Dendritic cell treated with granulocyte-macrophage colony-stimulating factor and Interleukin-4, amounts not matched to agents 40 ng/mL and 50 ng/mL, for 4 days (primary cell): ENCODE results near the gene COG2.
"Not testable (repeated sequence)": the region's sequence is repeated elsewhere in the genome, so short reads cannot be mapped to it uniquely, and the experiment has no call there.

ENCODE experiments used
- H3K27ac Mint-ChIP-seq: one replicate; pipeline ENCODE4 v1.8.0; 2022; ENCODE audit warnings: mild to moderate bottlenecking, mixed read lengths
- H3K27me3 Mint-ChIP-seq: one replicate; pipeline ENCODE4 v1.8.0; 2022; ENCODE audit warnings: mild to moderate bottlenecking, mixed read lengths
- H3K36me3 Mint-ChIP-seq: one replicate; pipeline ENCODE4 v1.8.0; 2022; ENCODE audit warnings: low read depth, mixed read lengths
- H3K4me1 Mint-ChIP-seq: one replicate; pipeline ENCODE4 v1.8.0; 2022; ENCODE audit warnings: low read depth, mixed read lengths
- H3K4me3 Mint-ChIP-seq: one replicate; pipeline ENCODE4 v1.8.0; 2022; ENCODE audit warnings: mild to moderate bottlenecking, moderate library complexity, mixed read lengths
- H3K9me3 Mint-ChIP-seq: one replicate; pipeline ENCODE4 v1.8.0; 2022; ENCODE audit warnings: mixed read lengths
- intact Hi-C: fragments of 100-400 bp; cut with micrococcal nuclease; formaldehyde crosslinking; loops from one replicate; pipeline ENCODE4 v1.15.0; 2022

COG2 gene

GRCh38 chr1:230713138-230713537, 70.9 kb downstream of the COG2 start:
- H3K9me3 Mint-ChIP-seq: peaks cover 8% of the 10 kb centered on the region

GRCh38 chr1:230713547-230713914, 71.2 kb downstream of the COG2 start:
- no peaks in the 10 kb centered on the region for H3K36me3 Mint-ChIP-seq
- no peak overlapping the region for H3K4me3 Mint-ChIP-seq
- H3K27ac Mint-ChIP-seq: no peak overlapping the region
- peaks cover 7% of the 10 kb centered on the region for H3K27me3 Mint-ChIP-seq
- intact Hi-C loops: no loop called here
- H3K4me1 Mint-ChIP-seq: no peaks in the 10 kb centered on the region
- peaks cover 8% of the 10 kb centered on the region for H3K9me3 Mint-ChIP-seq

More at GRCh38 chr1:230713138-230713537, 70.9 kb downstream of the COG2 start:
- intact Hi-C loops: no loop called here
- Mint-ChIP-seq H3K4me3 (no peak overlapping the region), H3K36me3 (no peaks in the 10 kb centered on the region), H3K27me3 (peaks cover 11% of the 10 kb centered on the region), H3K27ac (no peak overlapping the region), H3K4me1 (no peaks in the 10 kb centered on the region)

GRCh38 chr1:230713915-230714764, 71.9 kb downstream of the COG2 start, which contains the start of gene AGT:
Gene AGT, minus strand, starts transcription at chr1:230714122. Its CDS starts 3,299 bp downstream, at chr1:230710823.
- H3K27me3 Mint-ChIP-seq: peaks cover 3% of the 10 kb centered on the region
- peaks cover 8% of the 10 kb centered on the region for H3K9me3 Mint-ChIP-seq
- H3K4me1 Mint-ChIP-seq: no peaks in the 10 kb centered on the region
- intact Hi-C loops: no loop called here
- H3K27ac Mint-ChIP-seq: no peak within 1 kb of the TSS
- no peak within 1 kb of the TSS for H3K4me3 Mint-ChIP-seq
- no peaks in the 10 kb centered on the region for H3K36me3 Mint-ChIP-seq

DNA sequence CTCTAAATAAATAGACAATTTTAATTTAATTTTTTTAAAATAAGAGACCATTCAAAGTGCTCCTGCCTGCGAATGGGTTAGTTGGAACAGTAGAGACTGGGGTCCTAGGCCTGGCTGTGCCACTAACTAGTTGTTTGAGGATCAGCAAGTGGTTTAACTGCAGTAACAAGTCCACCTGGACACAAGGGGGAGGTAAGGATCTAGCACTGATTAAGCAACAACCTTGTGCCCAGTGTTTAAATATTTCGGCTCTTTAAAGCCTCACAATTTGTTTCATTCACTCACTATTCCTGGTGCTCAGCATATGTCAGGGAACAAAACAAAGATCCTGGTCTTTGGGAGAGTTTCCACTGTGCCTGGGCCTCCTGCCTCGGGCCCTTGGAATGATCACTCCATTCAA, 73.2 kb downstream of the COG2 start:
- Mint-ChIP-seq H3K27me3 (peaks cover 3% of the 10 kb centered on the region), H3K4me3 (no peak overlapping the region), H3K9me3 (peaks cover 8% of the 10 kb centered on the region), H3K4me1 (no peaks in the 10 kb centered on the region), H3K27ac (no peak overlapping the region), H3K36me3 (no peaks in the 10 kb centered on the region)
- intact Hi-C loops: no loop called here

DNA sequence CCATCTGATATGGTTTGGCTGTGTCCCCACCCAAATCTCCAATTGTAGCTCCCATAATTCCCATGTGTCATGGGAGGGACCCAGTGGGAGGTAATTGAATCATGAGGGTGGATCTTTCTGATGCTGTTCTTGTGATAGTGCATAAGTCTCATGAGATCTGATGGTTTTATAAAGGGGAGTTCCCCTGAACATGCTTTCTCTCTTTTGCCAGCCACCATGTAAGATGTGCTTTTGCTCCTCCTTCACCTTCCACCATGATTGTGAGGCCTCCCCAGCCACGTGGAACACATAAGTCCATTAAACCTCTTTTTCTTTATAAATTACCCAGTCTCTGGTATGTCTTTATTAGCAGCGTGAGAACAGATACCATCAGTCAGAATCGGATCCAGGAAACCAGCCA, 74.2 kb downstream of the COG2 start:
- H3K27ac Mint-ChIP-seq, H3K36me3 Mint-ChIP-seq, intact Hi-C loops, H3K4me3 Mint-ChIP-seq, H3K27me3 Mint-ChIP-seq, H3K4me1 Mint-ChIP-seq: not testable (repeated sequence)
- peaks cover 10% of the 10 kb centered on the region for H3K9me3 Mint-ChIP-seq

- no peak overlapping the region for H3K27ac Mint-ChIP-seq
- no peaks in the 10 kb centered on the region for H3K36me3 Mint-ChIP-seq
- peaks cover 3% of the 10 kb centered on the region for H3K27me3 Mint-ChIP-seq
- intact Hi-C loops: no loop called here
- no peak overlapping the region for H3K4me3 Mint-ChIP-seq
- H3K4me1 Mint-ChIP-seq: no peaks in the 10 kb centered on the region
- H3K9me3 Mint-ChIP-seq: peaks cover 18% of the 10 kb centered on the region
Measured at GRCh38 chr1:230717251-230717650, 75.0 kb downstream of the COG2 start.

DNA sequence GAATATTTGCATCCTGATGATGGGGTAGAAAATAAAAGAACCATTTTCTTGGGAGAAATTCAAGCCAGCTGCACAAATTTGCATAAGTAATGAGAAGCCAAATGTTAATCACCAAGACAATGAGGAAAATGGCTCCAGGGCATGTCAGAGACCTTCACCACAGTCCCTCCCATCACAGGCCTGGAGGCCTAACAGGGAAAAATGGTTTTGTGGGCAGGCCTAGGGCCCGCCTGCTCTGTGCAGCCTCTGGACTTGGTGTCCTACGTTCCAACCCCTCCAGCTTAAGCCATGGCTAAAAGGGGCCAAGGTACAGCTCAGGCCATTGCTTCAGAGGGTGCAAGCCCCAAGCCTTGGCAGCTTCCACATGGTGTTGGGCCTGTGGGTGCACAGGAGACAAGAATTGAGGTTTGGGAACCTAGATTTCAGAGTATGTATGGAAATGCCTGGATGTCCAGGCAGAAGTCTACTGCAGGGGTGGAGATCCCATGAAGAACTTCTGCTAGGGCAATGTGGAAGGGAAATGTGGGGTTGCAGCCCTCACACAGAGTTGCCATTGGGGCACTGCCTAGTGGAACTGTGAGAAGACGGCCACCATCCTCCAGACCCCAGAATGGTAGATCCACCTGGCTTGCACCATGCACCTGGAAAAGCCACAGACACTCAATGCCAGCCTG, 79.7 kb downstream of the COG2 start:
- H3K27me3 Mint-ChIP-seq, H3K4me1 Mint-ChIP-seq, H3K27ac Mint-ChIP-seq, intact Hi-C loops, H3K36me3 Mint-ChIP-seq, H3K4me3 Mint-ChIP-seq: not testable (repeated sequence)
- peaks cover 20% of the 10 kb centered on the region for H3K9me3 Mint-ChIP-seq

DNA sequence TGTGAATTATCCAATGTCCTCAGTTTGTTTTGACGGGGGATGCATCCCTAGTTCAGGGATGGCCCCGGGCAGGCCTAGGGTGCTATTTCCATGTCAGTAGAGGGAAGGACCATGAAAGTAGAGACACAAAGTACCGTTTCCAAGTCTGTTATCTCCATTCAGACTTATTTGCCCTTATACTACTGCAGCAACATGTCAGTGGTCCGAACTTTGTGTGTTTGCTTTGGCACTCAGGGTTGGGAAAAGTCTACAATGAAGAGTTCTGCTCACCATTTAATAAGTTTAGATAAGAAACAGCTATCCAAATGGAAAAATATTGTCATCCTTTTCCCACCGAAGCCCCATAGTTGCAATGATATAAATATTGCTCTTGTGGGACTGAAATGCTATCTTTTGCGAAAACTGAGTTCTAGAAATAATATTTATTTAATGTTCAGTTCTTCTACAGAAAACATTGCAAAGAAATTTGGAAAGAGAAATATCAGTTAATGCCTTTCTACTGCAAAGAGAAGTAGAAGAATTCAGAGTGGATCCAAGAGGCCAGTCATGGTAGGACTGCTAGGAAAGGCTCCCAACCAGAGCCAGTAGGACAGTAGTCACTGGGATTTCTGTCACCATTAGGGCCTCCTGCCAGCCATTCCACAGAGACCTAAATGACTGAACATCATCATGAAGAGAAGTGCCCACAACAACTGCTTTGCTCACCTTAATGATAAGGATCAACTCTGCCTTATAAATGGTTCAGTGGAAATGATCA, 83.2 kb downstream of the COG2 start:
- Mint-ChIP-seq H3K4me3 (no peak overlapping the region), H3K27me3 (peaks cover 2% of the 10 kb centered on the region), H3K27ac (no peak overlapping the region), H3K9me3 (peaks cover 20% of the 10 kb centered on the region), H3K36me3 (no peaks in the 10 kb centered on the region), H3K4me1 (no peaks in the 10 kb centered on the region)
- intact Hi-C loops: no loop called here

DNA sequence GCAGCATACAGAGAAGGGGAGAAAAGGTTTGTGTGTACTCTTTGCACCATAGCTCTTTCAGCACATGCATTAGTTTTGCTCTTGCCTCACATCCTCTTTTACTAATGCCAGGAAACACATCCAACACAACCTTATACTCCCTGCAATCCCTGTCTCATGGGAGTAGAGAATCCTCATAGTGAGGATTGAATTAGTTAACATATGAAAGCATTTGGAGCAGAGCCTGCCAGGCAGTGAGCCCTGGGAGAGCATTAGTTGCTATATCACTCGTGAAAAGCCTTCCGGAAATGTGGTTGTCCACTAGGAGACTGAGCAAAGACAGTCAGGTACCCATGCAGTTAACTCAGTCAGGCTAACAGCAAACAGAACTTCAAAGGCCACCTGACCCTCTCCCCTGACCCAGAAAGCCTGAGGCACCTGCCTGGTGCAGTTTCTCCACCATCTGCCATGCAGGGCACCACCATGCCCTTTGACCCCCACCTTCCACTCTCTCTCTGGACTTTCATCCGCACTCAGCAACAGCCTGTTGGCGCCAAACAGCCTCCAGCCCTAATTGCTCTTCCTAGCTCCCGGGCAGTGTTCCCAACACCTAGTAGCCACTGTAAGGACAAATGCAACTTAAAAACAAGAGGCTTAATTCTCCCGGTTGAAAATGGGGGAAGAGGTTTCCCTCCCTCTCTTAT, 86.6 kb downstream of the COG2 start:
- H3K4me3 Mint-ChIP-seq: no peak overlapping the region
- no peaks in the 10 kb centered on the region for H3K36me3 Mint-ChIP-seq
- no peaks in the 10 kb centered on the region for H3K9me3 Mint-ChIP-seq
- H3K27ac Mint-ChIP-seq: no peak overlapping the region
- H3K27me3 Mint-ChIP-seq: peaks cover 2% of the 10 kb centered on the region
- intact Hi-C loops: no loop called here
- H3K4me1 Mint-ChIP-seq: no peaks in the 10 kb centered on the region

GRCh38 chr1:230730977-230731376, 88.7 kb downstream of the COG2 start:
- Mint-ChIP-seq H3K36me3 (no peaks in the 10 kb centered on the region), H3K9me3 (no peaks in the 10 kb centered on the region), H3K4me3 (no peak overlapping the region), H3K4me1 (no peaks in the 10 kb centered on the region), H3K27ac (no peak overlapping the region), H3K27me3 (peaks cover 4% of the 10 kb centered on the region)
- intact Hi-C loops: no loop called here

- H3K27ac Mint-ChIP-seq: no peak overlapping the region
- no peaks in the 10 kb centered on the region for H3K4me1 Mint-ChIP-seq
- peaks cover 5% of the 10 kb centered on the region for H3K27me3 Mint-ChIP-seq
- H3K9me3 Mint-ChIP-seq: no peaks in the 10 kb centered on the region
- intact Hi-C loops: no loop called here
- no peaks in the 10 kb centered on the region for H3K36me3 Mint-ChIP-seq
- H3K4me3 Mint-ChIP-seq: no peak overlapping the region
Measured at GRCh38 chr1:230735447-230735846, 93.2 kb downstream of the COG2 start.

DNA sequence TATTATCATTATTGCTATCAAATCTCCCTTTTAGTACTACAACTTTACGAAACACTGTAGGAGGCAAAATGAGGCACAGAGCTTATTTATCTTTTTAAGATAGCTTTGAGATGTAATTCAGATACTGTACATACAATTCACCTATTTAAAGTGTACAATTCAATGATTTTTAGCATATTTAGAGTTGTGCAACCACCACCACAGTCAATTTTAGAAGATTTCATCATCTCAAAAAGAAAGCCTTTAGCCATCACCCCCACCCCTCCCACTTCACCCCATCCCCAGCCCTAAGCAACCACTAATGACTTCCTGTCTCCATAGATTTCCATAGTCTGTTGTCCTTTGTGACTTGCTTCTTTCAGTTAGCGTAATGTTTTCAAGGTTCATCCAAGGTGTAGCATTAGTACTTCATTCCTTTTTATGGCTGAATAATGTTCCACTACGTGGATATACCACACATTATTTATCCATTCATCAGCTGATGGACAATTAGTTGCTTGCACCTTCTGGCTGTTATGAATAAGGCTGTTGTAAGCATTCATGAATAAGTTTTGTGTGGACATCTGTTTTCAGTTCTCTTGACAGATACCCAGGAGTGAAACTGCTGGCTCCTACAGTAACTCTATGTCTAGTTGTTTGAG, 95.5 kb downstream of the COG2 start:
- Mint-ChIP-seq H3K27ac (no peak overlapping the region), H3K36me3 (no peaks in the 10 kb centered on the region), H3K9me3 (no peaks in the 10 kb centered on the region), H3K27me3 (peaks cover 5% of the 10 kb centered on the region), H3K4me3 (no peak overlapping the region), H3K4me1 (no peaks in the 10 kb centered on the region)
- intact Hi-C loops: no loop called here

- H3K36me3 Mint-ChIP-seq: no peaks in the 10 kb centered on the region
- no peak overlapping the region for H3K27ac Mint-ChIP-seq
- intact Hi-C loops: no loop called here
- no peaks in the 10 kb centered on the region for H3K9me3 Mint-ChIP-seq
- H3K4me1 Mint-ChIP-seq: no peaks in the 10 kb centered on the region
- H3K27me3 Mint-ChIP-seq: peaks cover 5% of the 10 kb centered on the region
- no peak overlapping the region for H3K4me3 Mint-ChIP-seq
Measured at GRCh38 chr1:230739564-230740290, 97.4 kb downstream of the COG2 start.
